ENCODE measurements around the gene MAP2K7.

MAP2K7 gene

DNA sequence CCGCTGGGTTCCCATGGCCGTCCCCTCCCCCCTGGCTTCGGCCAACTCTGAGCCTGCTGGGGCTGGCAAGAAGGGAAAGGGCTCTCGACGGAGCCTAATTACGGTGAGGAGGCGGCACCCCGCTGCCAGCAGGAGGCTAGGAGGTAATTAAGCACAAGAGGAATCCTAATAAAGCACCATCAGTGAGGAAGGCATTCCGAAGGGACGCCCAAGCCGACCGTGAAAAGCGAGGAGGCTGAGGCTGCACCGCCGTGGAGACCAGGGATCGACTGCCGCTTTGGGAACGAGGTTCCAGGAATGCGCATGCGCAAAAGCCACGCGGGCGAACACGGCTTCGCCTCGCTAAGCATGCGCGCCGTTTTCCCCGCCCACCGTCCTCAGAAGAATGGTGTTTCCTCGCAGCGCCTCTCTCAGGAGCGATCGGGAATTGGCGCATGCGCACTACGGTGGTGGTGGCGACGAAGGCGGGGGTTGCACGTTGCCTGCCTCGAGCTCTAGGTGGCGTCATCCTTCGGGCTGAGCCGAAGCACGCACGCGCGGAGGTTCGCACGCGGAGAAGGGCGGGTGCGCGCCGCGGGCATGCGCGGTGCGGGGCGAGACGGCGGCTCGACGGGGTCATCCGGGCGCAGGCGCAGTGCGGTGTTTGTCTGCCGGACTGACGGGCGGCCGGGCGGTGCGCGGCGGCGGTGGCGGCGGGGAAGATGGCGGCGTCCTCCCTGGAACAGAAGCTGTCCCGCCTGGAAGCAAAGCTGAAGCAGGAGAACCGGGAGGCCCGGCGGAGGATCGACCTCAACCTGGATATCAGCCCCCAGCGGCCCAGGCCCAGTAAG is at the start of gene MAP2K7:
Gene MAP2K7, plus strand, starts transcription at position 634 of the 830 bp plus-strand sequence. Its CDS starts 68 bp downstream, at position 702.
- TF ChIP-seq CREB1 (IDR thresholded peaks at IDR 0.05; ENCODE audit: low read depth) (no peak), TAF1 (IDR thresholded peaks at IDR 0.05; ENCODE audit: low read depth) (peak; percentile 82), TCF12 (IDR thresholded peaks at IDR 0.05; ENCODE audit: low read depth) (peak; percentile 36), FOXM1 (IDR thresholded peaks at IDR 0.05; ENCODE audit: borderline replicate concordance, low read depth) (no peak), CEBPB (IDR thresholded peaks at IDR 0.05) (no peak), RAD21 (IDR thresholded peaks at IDR 0.05; ENCODE audit: low read depth) (peak; percentile 46; the same call in 1 of the 2 replicates), MAX (IDR thresholded peaks at IDR 0.05) (peak; percentile 96), USF1 (IDR thresholded peaks at IDR 0.05) (peak; percentile 62; the same call in 1 of the 2 replicates), ZBTB7A (IDR thresholded peaks at IDR 0.05; ENCODE audit: low read depth) (no peak), NFIC (IDR thresholded peaks at IDR 0.05) (peak; percentile 35; the same call in 1 of the 2 replicates), YY1 (IDR thresholded peaks at IDR 0.05; ENCODE audit: low read depth) (peak; percentile 90)

- TF ChIP-seq CEBPB (IDR thresholded peaks at IDR 0.05): no peak
- TF ChIP-seq FOXM1 (IDR thresholded peaks at IDR 0.05; ENCODE audit: borderline replicate concordance, low read depth): no peak
- TF ChIP-seq EGR1 (IDR thresholded peaks at IDR 0.05): no peak
- TF ChIP-seq RAD21 (IDR thresholded peaks at IDR 0.05; ENCODE audit: low read depth): no peak
- no peak for TF ChIP-seq USF1 (IDR thresholded peaks at IDR 0.05)
- no peak for TF ChIP-seq TEAD4 (IDR thresholded peaks at IDR 0.05)
- TF ChIP-seq REST (IDR thresholded peaks at IDR 0.05; ENCODE audit: low read depth): no peak
- no peak for TF ChIP-seq CREB1 (IDR thresholded peaks at IDR 0.05; ENCODE audit: low read depth)
- TF ChIP-seq ZBTB7A (IDR thresholded peaks at IDR 0.05; ENCODE audit: low read depth): no peak
- TF ChIP-seq TAF1 (IDR thresholded peaks at IDR 0.05; ENCODE audit: low read depth): no peak
Observed at GRCh38 chr19:7855426-7856108, 48.1 kb upstream of the MAP2K7 start.

DNA sequence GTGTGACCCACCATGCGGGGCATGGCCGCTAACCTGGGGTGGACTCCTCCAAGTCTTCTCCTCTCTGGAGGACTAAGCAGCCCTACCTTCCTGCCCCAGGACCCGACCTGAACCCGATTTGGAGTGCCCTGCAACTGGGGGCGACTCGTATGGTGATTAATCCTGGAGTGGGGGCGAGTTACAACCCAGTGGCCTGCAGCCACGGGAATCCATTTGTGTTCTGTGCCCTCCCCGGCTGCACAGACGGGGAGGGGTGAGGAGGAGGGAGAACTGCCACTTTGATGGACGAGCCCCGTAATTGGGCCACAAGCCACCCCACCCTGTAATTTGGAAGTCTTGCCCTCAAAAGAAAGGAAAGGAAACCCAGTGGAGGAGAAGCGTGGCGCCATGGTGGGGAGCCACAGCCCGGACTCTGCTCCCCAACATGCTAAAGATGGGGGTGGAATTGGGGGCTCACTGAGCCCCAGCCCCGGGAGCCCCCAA is 47.5 kb upstream of the MAP2K7 start:
- no peak for TF ChIP-seq CEBPB (IDR thresholded peaks at IDR 0.05)
- TF ChIP-seq FOXM1 (IDR thresholded peaks at IDR 0.05; ENCODE audit: borderline replicate concordance, low read depth): no peak
- TF ChIP-seq EP300 (IDR thresholded peaks at IDR 0.05; ENCODE audit: borderline replicate concordance): no peak
- TF ChIP-seq EGR1 (IDR thresholded peaks at IDR 0.05): no peak
- TF ChIP-seq RAD21 (IDR thresholded peaks at IDR 0.05; ENCODE audit: low read depth): no peak
- TF ChIP-seq CREB1 (IDR thresholded peaks at IDR 0.05; ENCODE audit: low read depth): no peak
- no peak for TF ChIP-seq NFIC (IDR thresholded peaks at IDR 0.05)
- no peak for TF ChIP-seq MAX (IDR thresholded peaks at IDR 0.05)
- no peak for TF ChIP-seq YY1 (IDR thresholded peaks at IDR 0.05; ENCODE audit: low read depth)
- TF ChIP-seq TCF12 (IDR thresholded peaks at IDR 0.05; ENCODE audit: low read depth): no peak
- no peak for TF ChIP-seq ZBTB7A (IDR thresholded peaks at IDR 0.05; ENCODE audit: low read depth)
- TF ChIP-seq TAF1 (IDR thresholded peaks at IDR 0.05; ENCODE audit: low read depth): no peak
- TF ChIP-seq TEAD4 (IDR thresholded peaks at IDR 0.05): no peak
- TF ChIP-seq REST (IDR thresholded peaks at IDR 0.05; ENCODE audit: low read depth): no peak

GRCh38 chr19:7856679-7857663 is 46.7 kb upstream of the MAP2K7 start:
- TF ChIP-seq TAF1 (IDR thresholded peaks at IDR 0.05; ENCODE audit: low read depth) (no peak), NFIC (IDR thresholded peaks at IDR 0.05) (no peak), REST (IDR thresholded peaks at IDR 0.05; ENCODE audit: low read depth) (no peak), CREB1 (IDR thresholded peaks at IDR 0.05; ENCODE audit: low read depth) (no peak), TEAD4 (IDR thresholded peaks at IDR 0.05) (no peak), USF1 (IDR thresholded peaks at IDR 0.05) (no peak), FOXM1 (IDR thresholded peaks at IDR 0.05; ENCODE audit: borderline replicate concordance, low read depth) (no peak)

Measured in Ishikawa (cell line).